ENCODE results near the gene CHCHD6.

CHCHD6 gene

GRCh38 chr3:126963261-126964190 lies 259.5 kb downstream of the CHCHD6 start:
- FAIRE-seq, result no peak

- FAIRE-seq, result no peak
Observed at GRCh38 chr3:126964261-126964660, 260.2 kb downstream of the CHCHD6 start.

DNA sequence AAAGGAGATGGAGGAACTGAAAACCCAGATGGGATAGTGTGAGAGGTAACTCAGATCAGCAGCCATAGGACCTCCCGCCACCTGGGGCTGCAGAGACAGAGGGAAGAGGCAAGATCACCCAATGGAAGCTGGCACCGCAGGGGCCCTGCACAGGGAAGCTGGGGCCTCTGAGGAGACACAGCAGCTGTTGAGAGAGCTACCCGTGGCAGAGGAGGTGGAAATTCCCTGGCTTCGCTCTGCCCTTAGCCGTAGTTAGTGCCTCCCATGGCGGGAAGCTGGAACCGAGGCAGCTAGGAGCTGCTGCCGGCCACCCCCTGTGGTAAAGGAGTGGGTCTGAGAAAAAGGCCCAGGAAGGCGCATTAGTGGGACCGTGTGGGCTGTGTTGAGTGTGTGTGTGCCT lies 260.9 kb downstream of the CHCHD6 start:
- no peak for FAIRE-seq

- FAIRE-seq, result no peak
Observed at GRCh38 chr3:126965526-126966080, 261.6 kb downstream of the CHCHD6 start.

DNA sequence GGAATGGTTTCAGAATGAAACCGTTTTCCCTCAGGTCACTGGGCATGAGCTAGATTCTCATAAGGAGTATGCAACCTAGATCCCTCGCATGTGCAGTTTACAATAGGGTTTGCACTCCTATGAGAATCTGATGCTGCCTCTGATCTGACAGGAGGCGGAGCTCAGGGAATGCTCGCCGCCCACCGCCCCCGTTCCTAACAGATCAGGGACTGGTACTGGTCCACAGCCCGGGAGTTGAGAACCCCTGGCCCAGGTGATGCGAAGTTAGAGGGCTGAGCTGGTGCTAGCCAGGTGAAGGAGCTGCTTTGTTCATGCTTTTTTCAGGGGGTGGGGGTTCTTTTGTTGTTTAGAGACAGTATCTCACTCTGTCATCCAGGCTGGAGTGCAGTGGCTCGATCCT lies 263.3 kb downstream of the CHCHD6 start:
- FAIRE-seq, result no peak

GRCh38 chr3:126968391-126969390 lies 264.7 kb downstream of the CHCHD6 start:
- FAIRE-seq, result no peak

DNA sequence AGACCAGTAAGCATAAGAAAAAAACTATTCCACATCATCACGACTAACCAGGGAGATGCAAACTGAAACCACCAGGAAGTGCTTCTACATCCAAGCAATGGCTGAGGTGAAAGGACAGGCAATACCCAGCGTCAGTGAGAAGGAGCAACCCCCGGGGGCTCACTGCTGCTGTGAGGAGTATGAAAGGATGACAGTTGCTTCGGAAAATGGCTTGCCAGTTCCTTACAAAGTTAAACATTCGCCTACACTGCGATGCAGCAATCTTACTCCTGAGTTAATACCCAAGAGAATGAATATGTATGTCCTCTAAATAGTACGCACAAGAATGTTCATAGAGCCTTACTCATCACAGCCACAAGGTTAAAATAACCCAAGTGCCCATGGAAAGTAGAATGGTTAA lies 265.5 kb downstream of the CHCHD6 start:
- no peak for FAIRE-seq

- FAIRE-seq, result no peak
Observed at GRCh38 chr3:126970101-126970500, 266.1 kb downstream of the CHCHD6 start.

DNA sequence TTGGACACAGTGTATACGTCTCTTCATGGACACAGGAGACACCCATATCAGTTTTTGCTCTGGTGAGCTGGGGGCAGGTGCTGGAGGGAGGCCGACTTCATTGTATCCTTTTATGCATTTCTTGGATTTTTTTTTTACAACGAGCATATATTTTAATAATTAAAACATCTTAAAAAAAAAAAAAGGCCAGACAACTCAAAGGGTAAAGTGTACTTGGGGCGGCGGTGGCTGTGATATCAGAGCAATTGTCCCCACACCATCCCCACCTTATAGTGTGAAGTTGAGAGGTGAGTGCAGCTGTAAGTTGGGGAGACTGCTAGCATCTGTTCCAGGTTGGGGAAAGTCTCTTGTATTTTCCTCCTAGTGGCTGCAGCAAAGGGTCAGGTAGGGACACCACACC lies 266.9 kb downstream of the CHCHD6 start:
- FAIRE-seq, result no peak

DNA sequence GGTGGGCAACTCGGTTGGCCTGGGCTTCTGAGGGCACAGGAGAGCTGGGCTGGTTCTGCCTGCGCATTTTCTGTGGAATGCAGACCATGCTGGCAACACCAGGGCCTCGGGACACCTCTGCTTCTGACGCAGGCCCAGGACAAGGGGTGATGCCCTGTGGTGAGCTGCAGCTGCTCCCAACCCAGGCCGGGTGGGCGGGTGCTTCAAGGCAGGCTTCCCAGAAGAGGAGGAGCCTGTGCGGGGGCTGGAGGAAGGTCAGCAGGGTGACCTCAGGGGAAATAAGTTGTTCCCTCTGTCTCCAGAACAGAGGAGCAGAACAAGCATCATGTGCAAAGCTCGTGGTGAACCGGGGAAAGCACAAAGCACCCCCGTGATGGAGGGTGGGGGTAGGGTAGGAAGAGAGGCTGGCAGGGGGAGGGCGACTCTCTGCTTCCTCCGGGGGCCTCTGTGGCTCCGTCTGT lies 267.9 kb downstream of the CHCHD6 start:
- no peak for FAIRE-seq

DNA sequence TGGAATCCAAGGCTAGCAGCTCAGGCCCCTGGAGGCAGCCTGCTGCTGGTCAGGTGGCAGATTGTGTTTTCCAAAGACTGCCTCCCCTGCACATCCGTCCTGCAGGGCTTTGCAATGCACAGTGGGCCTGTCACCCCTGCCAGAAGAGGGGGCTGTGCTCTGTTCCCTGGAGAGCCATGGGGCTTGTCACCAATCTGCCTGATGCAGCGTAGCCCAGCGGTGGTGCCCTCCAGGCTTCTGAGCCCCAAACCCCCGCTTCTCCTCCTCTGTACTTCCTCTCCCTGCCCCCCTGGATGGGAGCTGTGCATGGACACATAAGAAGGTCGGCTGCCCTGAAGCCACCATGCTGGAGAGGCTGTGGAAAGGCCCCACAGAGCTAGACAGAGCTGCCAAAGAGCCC lies 268.8 kb downstream of the CHCHD6 start:
- FAIRE-seq, result no peak

DNA sequence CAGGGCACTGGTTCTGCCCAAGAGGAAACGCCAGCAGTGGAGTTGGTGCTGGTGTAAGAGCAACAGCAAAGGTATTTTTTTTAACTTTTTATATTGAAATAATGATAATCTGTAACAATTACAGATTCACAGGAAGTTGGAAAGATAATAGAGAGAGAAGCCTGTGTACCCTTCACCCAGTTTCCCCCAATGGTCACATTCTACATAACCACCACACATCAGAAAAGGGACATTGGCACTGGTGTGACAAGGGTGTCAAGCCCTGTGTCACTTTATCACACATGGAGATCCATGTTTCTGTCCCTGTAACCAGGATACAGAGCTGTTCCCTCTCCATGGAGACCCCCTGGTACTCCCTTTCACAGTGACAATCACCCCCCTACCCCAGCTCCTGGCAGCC lies 269.8 kb downstream of the CHCHD6 start:
- no peak for FAIRE-seq

GRCh38 chr3:126974756-126975155 lies 270.7 kb downstream of the CHCHD6 start:
- no peak for FAIRE-seq

DNA sequence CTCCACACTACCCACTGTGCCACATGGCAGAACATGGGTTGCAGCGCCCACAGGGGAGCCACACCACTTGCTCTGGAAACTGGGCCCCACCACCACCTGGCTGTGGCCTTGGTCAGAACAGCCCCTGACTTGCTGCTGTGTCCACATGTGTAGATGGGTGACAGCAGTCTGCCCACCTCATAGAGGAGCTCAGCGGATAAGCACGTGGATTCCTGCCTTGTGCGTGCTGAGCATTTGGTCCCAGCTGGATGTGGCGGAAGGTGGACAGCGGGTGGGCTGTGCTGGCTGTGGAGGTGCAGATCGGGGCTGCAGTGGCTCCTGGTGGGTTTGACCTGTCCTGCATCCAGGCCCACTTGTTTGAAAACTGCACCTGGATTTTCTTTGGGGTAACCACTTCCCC lies 272.9 kb downstream of the CHCHD6 start:
- FAIRE-seq, result no peak

GRCh38 chr3:126977821-126978220 lies 273.8 kb downstream of the CHCHD6 start:
- FAIRE-seq, result no peak

- FAIRE-seq, result no peak
Observed at GRCh38 chr3:126978291-126978690, 274.3 kb downstream of the CHCHD6 start.

- no peak for FAIRE-seq
Observed at GRCh38 chr3:126979046-126979628, 275.1 kb downstream of the CHCHD6 start.

GRCh38 chr3:126980266-126980811 lies 276.3 kb downstream of the CHCHD6 start:
- no peak for FAIRE-seq

DNA sequence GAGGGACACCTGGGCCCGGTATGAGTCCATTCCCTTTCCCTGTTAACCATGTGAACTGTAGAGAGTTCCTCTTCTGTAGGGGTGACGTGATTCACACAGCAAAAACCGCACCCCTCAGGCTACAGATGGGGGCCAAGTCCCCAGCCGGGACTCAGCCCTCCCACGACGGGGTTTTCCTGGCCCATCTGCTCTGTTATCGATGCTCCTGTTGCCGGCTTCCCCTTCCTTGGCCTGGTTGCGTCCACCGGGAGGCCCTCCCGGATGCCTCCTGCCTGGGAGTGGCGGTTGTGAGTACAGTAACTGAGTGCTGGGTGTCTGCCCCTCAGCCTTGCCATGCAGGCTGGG lies 278.1 kb downstream of the CHCHD6 start:
- FAIRE-seq, result no peak

DNA sequence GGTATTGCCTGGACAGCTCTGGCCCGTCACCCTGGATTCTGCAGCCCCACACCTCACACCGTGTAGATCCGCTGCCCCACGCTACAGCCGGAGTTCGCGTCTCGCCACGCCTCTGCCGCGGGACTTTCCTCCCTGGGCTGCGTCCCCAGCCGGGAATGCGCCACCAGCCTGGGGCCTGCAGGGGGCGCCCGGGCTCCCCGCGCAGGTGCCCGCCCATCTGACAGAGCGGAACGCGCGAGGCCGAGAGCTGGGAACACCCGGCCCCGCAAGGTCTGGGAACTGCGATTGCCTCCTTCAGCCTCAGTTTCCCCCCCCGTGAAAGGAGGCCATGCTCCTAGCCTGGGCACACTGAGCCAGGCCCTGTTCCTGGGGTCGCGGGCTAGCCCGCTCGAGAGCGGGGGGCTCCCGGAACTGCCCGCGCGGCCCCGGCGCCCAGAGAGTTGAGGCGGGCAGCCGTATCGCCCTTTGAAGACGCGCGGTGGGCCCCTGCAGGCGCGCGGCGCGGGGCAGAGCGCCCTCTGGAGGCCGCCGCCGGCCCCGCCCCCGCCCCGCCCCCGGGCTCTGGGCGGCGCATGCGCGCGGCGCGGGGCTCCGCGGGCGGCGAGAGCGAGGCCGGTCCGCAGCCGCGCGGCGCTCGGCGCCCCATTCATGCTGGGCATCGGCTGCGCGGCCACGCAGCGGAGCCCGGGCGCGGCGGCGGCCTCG lies 278.6 kb downstream of the CHCHD6 start, which contains the start of gene PLXNA1:
Gene PLXNA1 (plus strand): TSS at position 645 of the 705 bp plus-strand sequence. CDS start 5,479 bp downstream, outside the sequence.
- FAIRE-seq, result no peak

DNA sequence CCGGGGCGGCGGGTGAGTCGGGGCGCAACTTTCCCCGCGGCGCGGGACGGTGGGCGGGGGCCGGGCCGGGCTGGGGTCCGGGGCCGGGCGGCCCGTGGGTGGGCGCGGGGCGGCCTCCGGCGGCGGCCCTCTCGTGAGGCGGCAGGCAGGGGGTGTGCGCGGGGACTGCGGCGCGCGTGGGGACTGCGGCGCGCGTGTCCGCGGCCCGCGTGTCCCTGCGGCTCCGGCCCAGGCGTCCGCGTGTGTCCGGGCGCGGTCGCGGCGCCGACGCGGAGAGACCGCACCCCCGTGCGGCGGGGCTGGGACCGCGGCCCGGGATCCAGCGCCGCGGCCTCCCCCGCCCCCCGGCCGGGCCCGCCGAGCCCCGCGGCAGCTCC lies 279.2 kb downstream of the CHCHD6 start:
- FAIRE-seq, result no peak

Measured in colon (tissue), 2 donors.